ENCODE measurements around the gene SKAP2. TPM values are rescaled to one million over a fixed set of nuclear protein-coding genes. Genes with fewer than 3 reads are reported as not detected.

The SKAP2 gene
- total and polyA plus RNA-seq, 2 of the 13 experiments (the other 11 are each of a cell fraction or from before 2014, with no cell fraction given), result 3.6 to 12.9 TPM

DNA sequence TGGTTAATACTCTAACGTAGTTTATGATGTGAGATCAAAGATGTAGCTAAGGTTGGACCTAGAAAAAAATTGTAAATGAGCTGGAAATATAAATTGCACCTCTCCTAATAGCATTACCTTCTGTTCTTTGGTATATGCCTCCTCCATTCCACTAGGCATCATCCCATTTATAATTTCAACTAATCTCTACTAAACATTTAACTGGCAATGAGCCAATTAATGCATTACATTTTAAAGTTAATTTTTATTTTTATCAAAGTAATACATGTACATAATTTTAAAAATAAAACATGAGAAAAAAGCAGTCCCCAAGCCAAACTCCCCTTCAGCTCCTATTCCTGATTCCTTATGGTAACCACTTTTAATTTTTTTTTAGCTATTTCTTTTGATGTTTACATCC, 35.1 kb upstream of the SKAP2 start:
- ChIA-PET POLR2A (no interaction called here), CTCF (ENCODE audit: low intra/inter-chr PET ratio, low total read pairs) (no interaction called here)
- BruUV-seq (replicated peaks), result no TSS peak
- TF ChIP-seq BHLHE40 (IDR thresholded peaks at IDR 0.05; ENCODE audit: low read length), result no peak
- no peak for TF ChIP-seq RARA (CRISPR knock-in tag; IDR thresholded peaks at IDR 0.05)
- TF ChIP-seq RBM39 (IDR thresholded peaks at IDR 0.05; ENCODE audit: low read depth, low read length, poor library complexity, severe bottlenecking), result no peak
- TF ChIP-seq ZKSCAN1 (IDR thresholded peaks at IDR 0.05; ENCODE audit: low read length), result no peak
- TF ChIP-seq, protein P1, sequence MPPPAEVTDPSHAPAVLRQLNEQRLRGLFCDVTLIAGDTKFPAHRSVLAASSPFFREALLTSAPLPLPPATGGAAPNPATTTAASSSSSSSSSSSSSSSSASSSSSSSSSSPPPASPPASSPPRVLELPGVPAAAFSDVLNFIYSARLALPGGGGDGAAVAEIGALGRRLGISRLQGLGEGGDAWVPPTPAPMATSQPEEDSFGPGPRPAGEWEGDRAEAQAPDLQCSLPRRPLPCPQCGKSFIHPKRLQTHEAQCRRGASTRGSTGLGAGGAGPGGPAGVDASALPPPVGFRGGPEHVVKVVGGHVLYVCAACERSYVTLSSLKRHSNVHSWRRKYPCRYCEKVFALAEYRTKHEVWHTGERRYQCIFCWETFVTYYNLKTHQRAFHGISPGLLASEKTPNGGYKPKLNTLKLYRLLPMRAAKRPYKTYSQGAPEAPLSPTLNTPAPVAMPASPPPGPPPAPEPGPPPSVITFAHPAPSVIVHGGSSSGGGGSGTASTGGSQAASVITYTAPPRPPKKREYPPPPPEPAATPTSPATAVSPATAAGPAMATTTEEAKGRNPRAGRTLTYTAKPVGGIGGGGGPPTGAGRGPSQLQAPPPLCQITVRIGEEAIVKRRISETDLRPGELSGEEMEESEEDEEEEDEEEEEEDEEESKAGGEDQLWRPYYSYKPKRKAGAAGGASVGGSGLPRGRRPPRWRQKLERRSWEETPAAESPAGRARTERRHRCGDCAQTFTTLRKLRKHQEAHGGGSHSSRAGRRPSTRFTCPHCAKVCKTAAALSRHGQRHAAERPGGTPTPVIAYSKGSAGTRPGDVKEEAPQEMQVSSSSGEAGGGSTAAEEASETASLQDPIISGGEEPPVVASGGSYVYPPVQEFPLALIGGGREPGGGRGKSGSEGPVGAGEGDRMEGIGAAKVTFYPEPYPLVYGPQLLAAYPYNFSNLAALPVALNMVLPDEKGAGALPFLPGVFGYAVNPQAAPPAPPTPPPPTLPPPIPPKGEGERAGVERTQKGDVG (CRISPR knock-in tag; IDR thresholded peaks at IDR 0.05; ENCODE audit: borderline replicate concordance), result no peak
- no peak for TF ChIP-seq ZFP82 (CRISPR knock-in tag; IDR thresholded peaks at IDR 0.05; ENCODE audit: borderline replicate concordance)
- TF ChIP-seq ETV5 (CRISPR knock-in tag; IDR thresholded peaks at IDR 0.05; ENCODE audit: borderline replicate concordance), result no peak
- no peak for TF ChIP-seq PRMT3 (CRISPR knock-in tag; IDR thresholded peaks at IDR 0.05; ENCODE audit: borderline replicate concordance, low read depth)
- TF ChIP-seq KLF16 (CRISPR knock-in tag; IDR thresholded peaks at IDR 0.05), result no peak
- TF ChIP-seq MAFF (IDR thresholded peaks at IDR 0.05; ENCODE audit: low read depth, low read length), result no peak
- TF ChIP-seq ZNF234 (CRISPR knock-in tag; conservative IDR thresholded peaks at IDR 0.05), result no peak
- TF ChIP-seq, protein P2, sequence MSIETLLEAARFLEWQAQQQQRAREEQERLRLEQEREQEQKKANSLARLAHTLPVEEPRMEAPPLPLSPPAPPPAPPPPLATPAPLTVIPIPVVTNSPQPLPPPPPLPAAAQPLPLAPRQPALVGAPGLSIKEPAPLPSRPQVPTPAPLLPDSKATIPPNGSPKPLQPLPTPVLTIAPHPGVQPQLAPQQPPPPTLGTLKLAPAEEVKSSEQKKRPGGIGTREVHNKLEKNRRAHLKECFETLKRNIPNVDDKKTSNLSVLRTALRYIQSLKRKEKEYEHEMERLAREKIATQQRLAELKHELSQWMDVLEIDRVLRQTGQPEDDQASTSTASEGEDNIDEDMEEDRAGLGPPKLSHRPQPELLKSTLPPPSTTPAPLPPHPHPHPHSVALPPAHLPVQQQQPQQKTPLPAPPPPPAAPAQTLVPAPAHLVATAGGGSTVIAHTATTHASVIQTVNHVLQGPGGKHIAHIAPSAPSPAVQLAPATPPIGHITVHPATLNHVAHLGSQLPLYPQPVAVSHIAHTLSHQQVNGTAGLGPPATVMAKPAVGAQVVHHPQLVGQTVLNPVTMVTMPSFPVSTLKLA (IDR thresholded peaks at IDR 0.05), result no peak
- TF ChIP-seq, protein P3, sequence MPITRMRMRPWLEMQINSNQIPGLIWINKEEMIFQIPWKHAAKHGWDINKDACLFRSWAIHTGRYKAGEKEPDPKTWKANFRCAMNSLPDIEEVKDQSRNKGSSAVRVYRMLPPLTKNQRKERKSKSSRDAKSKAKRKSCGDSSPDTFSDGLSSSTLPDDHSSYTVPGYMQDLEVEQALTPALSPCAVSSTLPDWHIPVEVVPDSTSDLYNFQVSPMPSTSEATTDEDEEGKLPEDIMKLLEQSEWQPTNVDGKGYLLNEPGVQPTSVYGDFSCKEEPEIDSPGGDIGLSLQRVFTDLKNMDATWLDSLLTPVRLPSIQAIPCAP (CRISPR knock-in tag; IDR thresholded peaks at IDR 0.05; ENCODE audit: low read depth), result no peak
- TF ChIP-seq HCFC1 (IDR thresholded peaks at IDR 0.05; ENCODE audit: low read depth, low read length), result no peak
- TF ChIP-seq, protein P4, sequence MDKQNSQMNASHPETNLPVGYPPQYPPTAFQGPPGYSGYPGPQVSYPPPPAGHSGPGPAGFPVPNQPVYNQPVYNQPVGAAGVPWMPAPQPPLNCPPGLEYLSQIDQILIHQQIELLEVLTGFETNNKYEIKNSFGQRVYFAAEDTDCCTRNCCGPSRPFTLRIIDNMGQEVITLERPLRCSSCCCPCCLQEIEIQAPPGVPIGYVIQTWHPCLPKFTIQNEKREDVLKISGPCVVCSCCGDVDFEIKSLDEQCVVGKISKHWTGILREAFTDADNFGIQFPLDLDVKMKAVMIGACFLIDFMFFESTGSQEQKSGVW (CRISPR knock-in tag; IDR thresholded peaks at IDR 0.05; ENCODE audit: borderline replicate concordance), result no peak
- WGBS (ENCODE audit: low lambda C conversion rate), result 0% methylated on average over 1 of the region's 1 CpG
- ATAC-seq (no peak), FAIRE-seq (no peak), DNase-seq (ENCODE audit: low spot score) (no peak)
- intact Hi-C loops (cut with micrococcal nuclease; ENCODE audit: unreplicated experiment), result no loop called here
- H3K9me3 ChIP-seq (ENCODE audit: low read length), result no peaks in the 10 kb centered on the region
- H4K20me1 ChIP-seq (ENCODE audit: insufficient read depth, low read length), result no peaks in the 10 kb centered on the region
- H3K9ac ChIP-seq (ENCODE audit: insufficient read depth, low read depth, low read length), result no peak overlapping the region
- H3K4me1 ChIP-seq (ENCODE audit: insufficient read depth, low read length), result peaks cover 10% of the 10 kb centered on the region
- H3K4me3 ChIP-seq (replicated peaks in 1 of 3; ENCODE audit: insufficient read depth in 1 of 3, low read depth in 2 of 3, low read length in 3 of 3), result no peak overlapping the region
- no peak overlapping the region for H3K4me2 ChIP-seq (ENCODE audit: low read depth, low read length)
- no peaks in the 10 kb centered on the region for H3K79me2 ChIP-seq (ENCODE audit: insufficient read depth, low read length)
- H3K27me3 ChIP-seq (ENCODE audit: control insufficient read depth in 1 of 2, insufficient read depth in 2 of 2, low read length in 2 of 2), result no peaks in the 10 kb centered on the region
- H2AFZ ChIP-seq (ENCODE audit: low read length), result no peak overlapping the region
- H3K27ac ChIP-seq (ENCODE audit: extremely low read length, insufficient read depth, low read length), result no peak overlapping the region
- H3K36me3 ChIP-seq (replicated peaks in 1 of 2; ENCODE audit: control insufficient read depth in 1 of 2, insufficient read depth in 2 of 2, low read length in 2 of 2), result no peaks in the 10 kb centered on the region
- in situ Hi-C loops (cut with HindIII; ENCODE audit: extremely low pct_ligation_motif_present, low pct_unique_long_range_greater_than_20kb), result no loop called here
